Gastroesophageal sphincter (tissue), 3 donors: ENCODE results near the gene SPATA25.

Experiments used
- CTCF ChIP-seq, 4 experiments: fragments of 200-600 bp in 2 of 4; fragments of 450-650 bp in 2 of 4; sonication (generic) in 1 of 4; IDR thresholded peaks; one replicate each; pipeline ENCODE4 v1.5.1; 2017 to 2019; ENCODE audit warnings: antibody characterized with exemption in 4 of 4, mild to moderate bottlenecking in 2 of 4, moderate library complexity in 2 of 4
- EP300 ChIP-seq: sonication (generic); formaldehyde crosslinking; IDR thresholded peaks from one replicate; pipeline ENCODE4 v1.6.1; 2017; ENCODE audit warnings: antibody characterized with exemption, mild to moderate bottlenecking
- POLR2A ChIP-seq, 2 donors: fragments of 450-650 bp; IDR thresholded peaks; one replicate each; pipeline ENCODE4 v1.6.1; 2017; ENCODE audit warnings: antibody characterized with exemption in 2 of 2, mild to moderate bottlenecking in 2 of 2, moderate library complexity in 1 of 2
- POLR2AphosphoS5 ChIP-seq: sonication (generic); formaldehyde crosslinking; IDR thresholded peaks from one replicate; pipeline ENCODE4 v1.6.1; 2017; ENCODE audit warnings: antibody characterized with exemption

GRCh38 chr20:45872626-45873025 lies 14.8 kb downstream of the SPATA25 start:
- TF ChIP-seq CTCF (IDR thresholded peaks at IDR 0.05) = no peak
- no peak for TF ChIP-seq EP300
- TF ChIP-seq POLR2A (IDR thresholded peaks at IDR 0.05) = no peak
- TF ChIP-seq POLR2AphosphoS5 = no peak
